Astrocyte (in vitro differentiated cells and primary cell): ENCODE measurements around the gene ADAT1. TPM values are rescaled to one million over a fixed set of nuclear protein-coding genes. Genes with fewer than 3 reads are reported as not detected.

Source experiments
- DNase-seq: peaks from one replicate; pipeline ENCODE4 v3.0.0-alpha.2; 2010; ENCODE audit warnings: low read depth
- FAIRE-seq: peaks from 2 replicates; lab custom pipeline; 2011; peaks lifted over from hg19 to GRCh38; lab: Jason Lieb, UNC
- H2AFZ ChIP-seq: 2 replicates; pipeline ENCODE4 v1.6.0; 2012; ENCODE audit warnings: low read depth, low read length, inconsistent platforms
- H3K27ac ChIP-seq: 2 replicates; pipeline ENCODE4 v1.5.1; 2011; ENCODE audit warnings: low read depth, low read length, inconsistent platforms
- H3K27me3 ChIP-seq: 2 replicates; pipeline ENCODE4 v1.6.0; 2011; ENCODE audit warnings: low read length, inconsistent platforms; ENCODE audit not compliant: insufficient read depth
- H3K36me3 ChIP-seq: 2 replicates; pipeline ENCODE4 v1.5.1; 2011; ENCODE audit warnings: low read length, inconsistent platforms; ENCODE audit not compliant: insufficient read depth
- H3K4me1 ChIP-seq: 2 replicates; pipeline ENCODE4 v1.5.1; 2011; ENCODE audit warnings: low read length, inconsistent platforms; ENCODE audit not compliant: insufficient read depth
- H3K4me2 ChIP-seq: 2 replicates; pipeline ENCODE4 v1.6.0; 2012; ENCODE audit warnings: low read length, inconsistent platforms
- H3K4me3 ChIP-seq: 2 replicates; pipeline ENCODE4 v1.5.1; 2011; ENCODE audit warnings: low read depth, mild to moderate bottlenecking, low read length, inconsistent platforms; ENCODE audit not compliant: insufficient read depth
- H3K79me2 ChIP-seq: 2 replicates; pipeline ENCODE4 v1.6.0; 2012; ENCODE audit warnings: mild to moderate bottlenecking, low read length, inconsistent platforms; ENCODE audit not compliant: insufficient read depth
- H3K9ac ChIP-seq: 2 replicates; pipeline ENCODE4 v1.6.0; 2012; ENCODE audit warnings: mild to moderate bottlenecking, low read length, inconsistent platforms
- H3K9me3 ChIP-seq: 2 replicates; pipeline ENCODE4 v1.5.1; 2012; ENCODE audit warnings: low read depth, mild to moderate bottlenecking, low read length, inconsistent platforms; ENCODE audit not compliant: insufficient read depth
- H4K20me1 ChIP-seq: 2 replicates; pipeline ENCODE4 v1.6.0; 2012; ENCODE audit warnings: low read length, inconsistent platforms; ENCODE audit not compliant: insufficient read depth
- H3K27ac Mint-ChIP-seq: one replicate; pipeline ENCODE4 v1.8.0; 2021; ENCODE audit warnings: mild to moderate bottlenecking, mixed read lengths; ENCODE audit not compliant: unreplicated experiment
- H3K27me3 Mint-ChIP-seq: one replicate; pipeline ENCODE4 v1.8.0; 2021; ENCODE audit warnings: low read depth, mixed read lengths; ENCODE audit not compliant: unreplicated experiment
- H3K36me3 Mint-ChIP-seq: one replicate; pipeline ENCODE4 v1.8.0; 2021; ENCODE audit warnings: low read depth, mixed read lengths; ENCODE audit not compliant: unreplicated experiment
- H3K4me1 Mint-ChIP-seq: one replicate; pipeline ENCODE4 v1.8.0; 2021; ENCODE audit warnings: low read depth, mixed read lengths; ENCODE audit not compliant: unreplicated experiment
- H3K4me3 Mint-ChIP-seq: one replicate; pipeline ENCODE4 v1.8.0; 2021; ENCODE audit warnings: mild to moderate bottlenecking, moderate library complexity, mixed read lengths; ENCODE audit not compliant: unreplicated experiment
- H3K9me3 Mint-ChIP-seq: one replicate; pipeline ENCODE4 v1.8.0; 2021; ENCODE audit warnings: mild to moderate bottlenecking, mixed read lengths; ENCODE audit not compliant: unreplicated experiment
- CTCF ChIP-seq: IDR thresholded peaks from 2 replicates; pipeline ENCODE4 v1.5.1; 2011; ENCODE audit warnings: low read depth, mild to moderate bottlenecking, inconsistent platforms, low read length, moderate library complexity; ENCODE audit not compliant: insufficient read depth
- EZH2 ChIP-seq: IDR thresholded peaks from 2 replicates; pipeline ENCODE4 v1.6.1; 2012; ENCODE audit warnings: mild to moderate bottlenecking, low read length, inconsistent platforms; ENCODE audit not compliant: insufficient read depth
- total RNA-seq: library from RNA; stranded (reverse); gene quantifications from 2 replicates; pipeline ENCODE4 v1.2.1, GENCODE V29; 2021

Gene ADAT1
- total RNA-seq, 1 donor from 2014 or later: 37.9 TPM

DNA sequence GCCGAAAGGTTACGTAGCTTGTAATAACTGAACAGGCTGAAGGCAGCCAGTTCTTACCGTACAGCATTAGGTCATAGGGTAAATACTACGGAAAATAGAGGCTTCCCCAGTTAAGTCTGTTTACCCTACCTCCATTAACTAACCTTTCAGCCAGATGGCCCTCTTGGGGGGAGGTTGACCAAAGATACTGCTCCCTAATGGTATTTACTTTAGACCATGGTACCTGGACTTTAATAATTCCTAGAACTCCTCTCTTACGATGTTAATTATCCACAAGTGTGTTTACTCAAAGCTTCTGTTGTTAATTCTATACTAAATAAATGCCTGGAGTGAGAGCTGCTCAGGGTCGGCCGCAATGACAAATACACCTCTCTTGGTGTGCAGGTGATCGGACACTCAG lies 9.8 kb upstream of the ADAT1 start:
- Histone ChIP-seq H3K4me2 (no peak overlapping the region), H3K9ac (no peak overlapping the region), H3K27ac (no peak overlapping the region), H3K79me2 (no peaks in the 10 kb centered on the region), H3K4me3 (no peak overlapping the region), H3K9me3 (no peaks in the 10 kb centered on the region), H3K27me3 (no peaks in the 10 kb centered on the region), H3K36me3 (peaks cover 68% of the 10 kb centered on the region), H4K20me1 (peaks cover 15% of the 10 kb centered on the region), H3K4me1 (no peaks in the 10 kb centered on the region), H2AFZ (no peak overlapping the region)
- DNase-seq (no peak), FAIRE-seq (no peak)
- Mint-ChIP-seq H3K36me3 (peaks cover 39% of the 10 kb centered on the region), H3K4me1 (peaks cover 7% of the 10 kb centered on the region), H3K4me3 (no peak overlapping the region), H3K27me3 (no peaks in the 10 kb centered on the region), H3K27ac (no peak overlapping the region), H3K9me3 (peaks cover 2% of the 10 kb centered on the region)
- no peak for TF ChIP-seq CTCF
- TF ChIP-seq EZH2: no peak

- Histone ChIP-seq H3K36me3 (peaks cover 67% of the 10 kb centered on the region), H4K20me1 (no peaks in the 10 kb centered on the region), H2AFZ (no peak overlapping the region), H3K9ac (no peak overlapping the region), H3K9me3 (no peaks in the 10 kb centered on the region), H3K79me2 (no peaks in the 10 kb centered on the region), H3K4me2 (no peak overlapping the region), H3K4me3 (no peak overlapping the region), H3K27me3 (no peaks in the 10 kb centered on the region), H3K4me1 (no peaks in the 10 kb centered on the region), H3K27ac (no peak overlapping the region)
- FAIRE-seq: no peak
- H3K4me3 Mint-ChIP-seq: no peak overlapping the region
- H3K27ac Mint-ChIP-seq: no peak overlapping the region
- peaks cover 7% of the 10 kb centered on the region for H3K4me1 Mint-ChIP-seq
- no peak for TF ChIP-seq EZH2
- no peak for TF ChIP-seq CTCF
- peaks cover 36% of the 10 kb centered on the region for H3K36me3 Mint-ChIP-seq
- peaks cover 2% of the 10 kb centered on the region for H3K9me3 Mint-ChIP-seq
- no peaks in the 10 kb centered on the region for H3K27me3 Mint-ChIP-seq
- no peak for DNase-seq
Measured at GRCh38 chr16:75630052-75630451, 7.0 kb upstream of the ADAT1 start.

GRCh38 chr16:75629132-75629531 lies 6.1 kb upstream of the ADAT1 start:
- no peak overlapping the region for H3K4me2 ChIP-seq
- H3K27ac ChIP-seq: no peak overlapping the region
- H3K9me3 ChIP-seq: no peaks in the 10 kb centered on the region
- peaks cover 7% of the 10 kb centered on the region for H3K4me1 Mint-ChIP-seq
- H3K27ac Mint-ChIP-seq: no peak overlapping the region
- no peaks in the 10 kb centered on the region for H3K79me2 ChIP-seq
- no peak for TF ChIP-seq CTCF
- TF ChIP-seq EZH2: no peak
- H3K4me1 ChIP-seq: no peaks in the 10 kb centered on the region
- DNase-seq: no peak
- no peak overlapping the region for H3K4me3 ChIP-seq
- FAIRE-seq: no peak
- H2AFZ ChIP-seq: no peak overlapping the region
- H3K36me3 ChIP-seq: peaks cover 64% of the 10 kb centered on the region
- no peaks in the 10 kb centered on the region for H4K20me1 ChIP-seq
- H3K36me3 Mint-ChIP-seq: peaks cover 37% of the 10 kb centered on the region
- H3K9me3 Mint-ChIP-seq: peaks cover 2% of the 10 kb centered on the region
- H3K27me3 Mint-ChIP-seq: no peaks in the 10 kb centered on the region
- no peaks in the 10 kb centered on the region for H3K27me3 ChIP-seq
- H3K4me3 Mint-ChIP-seq: no peak overlapping the region
- no peak overlapping the region for H3K9ac ChIP-seq
